Measurements from ENCODE around the gene EHD3.

EHD3 gene

DNA sequence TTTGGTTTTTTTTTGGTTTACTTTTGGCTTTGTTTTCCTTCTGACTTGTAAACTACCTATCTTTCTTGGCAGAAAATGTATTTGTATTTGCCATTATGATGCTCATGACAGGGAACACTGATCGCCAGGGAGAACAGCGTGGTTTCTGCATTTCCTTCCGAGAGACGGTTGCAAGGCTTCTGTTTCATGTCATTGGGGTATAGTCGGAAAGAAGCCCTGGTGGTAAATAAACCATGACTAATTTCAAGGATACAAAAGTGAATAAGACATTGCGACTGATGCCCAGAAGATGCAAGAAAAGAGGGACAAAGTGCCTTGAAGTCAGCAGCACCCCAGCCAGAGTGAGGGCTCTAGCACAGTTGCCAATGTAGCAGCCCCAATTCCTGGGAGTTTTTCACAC is 12.4 kb upstream of the EHD3 start:
- no peak for TF ChIP-seq CTCF (IDR thresholded peaks at IDR 0.05)

DNA sequence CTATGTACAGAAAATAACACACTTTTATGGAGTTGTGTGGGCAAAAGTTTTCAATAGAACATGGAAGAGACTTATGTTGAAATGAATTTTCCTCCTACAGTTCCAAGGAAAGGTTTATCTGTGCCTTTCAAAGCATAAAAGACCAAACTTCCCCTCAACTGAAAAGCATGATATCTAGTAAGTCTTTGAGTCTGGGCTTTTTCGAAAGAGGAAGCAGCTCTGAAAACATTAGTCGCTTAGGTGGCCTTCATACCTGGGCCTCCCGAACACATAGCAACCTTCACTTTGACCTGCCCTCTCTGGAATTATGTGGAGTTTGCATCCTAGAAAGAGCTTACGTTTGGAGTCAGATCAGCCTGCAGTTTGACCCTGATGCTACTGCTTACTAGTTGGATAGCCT is 11.9 kb upstream of the EHD3 start:
- TF ChIP-seq CTCF (IDR thresholded peaks at IDR 0.05): no peak

DNA sequence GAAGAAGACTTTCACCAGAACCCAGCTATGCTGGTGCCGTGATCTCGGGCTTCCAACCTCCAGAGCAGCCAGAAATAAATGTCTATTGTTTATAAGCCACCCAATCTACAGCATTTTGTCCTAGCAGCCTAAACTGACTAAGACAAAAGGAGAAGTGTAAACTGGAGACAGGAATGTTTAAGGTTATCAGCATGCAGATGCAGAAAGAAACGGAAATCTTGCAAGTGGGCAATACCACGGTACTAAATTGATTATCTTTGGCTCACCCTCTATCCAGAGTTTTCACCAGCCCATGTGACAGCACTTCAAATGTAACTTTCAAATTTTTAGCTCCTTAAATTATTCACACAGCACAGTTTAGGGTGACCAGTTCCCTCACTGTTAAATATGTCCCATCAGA is 10.9 kb upstream of the EHD3 start:
- no peak for TF ChIP-seq CTCF (IDR thresholded peaks at IDR 0.05)

DNA sequence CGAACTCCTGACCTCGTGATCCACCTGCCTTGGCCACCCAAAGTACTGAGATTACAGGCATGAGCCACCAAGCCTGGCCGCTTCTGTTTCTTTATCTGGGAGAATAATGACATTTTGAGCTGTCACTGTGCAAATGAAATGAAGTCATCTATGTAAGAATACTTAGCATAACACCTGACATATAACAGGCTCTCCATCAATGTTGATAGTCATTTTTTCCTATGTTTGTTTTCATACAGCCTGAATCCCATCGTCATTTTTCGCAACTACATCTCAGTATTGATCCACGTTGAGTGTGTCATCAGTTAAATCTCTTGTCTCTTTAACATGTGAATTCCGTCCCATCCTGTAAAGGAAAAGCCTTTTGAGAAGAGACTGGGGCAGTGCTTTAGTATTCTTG is 10.2 kb upstream of the EHD3 start:
- TF ChIP-seq CTCF (IDR thresholded peaks at IDR 0.05): no peak

DNA sequence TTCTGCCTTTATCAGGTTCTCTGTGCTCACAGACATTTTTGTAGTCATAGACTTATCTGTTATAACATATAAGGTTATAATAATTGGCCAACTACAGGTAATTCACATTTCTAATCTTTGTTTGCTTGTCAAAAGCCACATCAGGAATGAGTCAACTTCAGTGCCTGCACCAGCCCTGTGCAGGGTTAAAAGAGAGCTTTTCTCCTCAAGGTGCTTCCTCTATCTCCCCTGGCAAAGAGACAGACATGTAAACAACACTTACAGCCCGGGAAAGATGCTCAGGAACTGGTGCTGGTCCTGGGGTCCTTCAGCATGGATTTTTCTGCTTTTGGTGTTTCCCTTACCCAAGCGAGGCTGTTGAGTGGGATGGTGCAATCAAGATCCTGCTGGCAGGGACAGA is 7.7 kb upstream of the EHD3 start:
- no peak for TF ChIP-seq CTCF (IDR thresholded peaks at IDR 0.05)

DNA sequence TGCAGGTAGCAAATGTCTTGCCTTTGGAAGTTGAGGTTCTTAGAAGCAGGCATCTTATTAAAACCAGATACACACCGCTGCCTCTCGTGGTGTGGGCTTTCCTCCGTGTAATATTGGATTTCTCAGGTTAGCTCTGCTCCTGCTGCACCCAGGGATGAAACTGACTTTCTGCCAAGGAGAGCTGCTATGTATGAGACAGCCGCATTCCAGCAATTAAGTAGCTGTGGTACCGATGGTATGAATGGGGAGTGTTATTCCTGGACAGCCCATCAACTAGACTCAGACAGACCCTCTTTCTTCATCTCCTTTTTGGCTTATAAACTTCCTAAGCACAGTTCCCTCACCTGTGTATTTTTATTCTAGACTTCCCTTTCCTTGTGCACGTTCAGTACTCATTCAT is 6.8 kb upstream of the EHD3 start:
- no peak for TF ChIP-seq CTCF (IDR thresholded peaks at IDR 0.05)

DNA sequence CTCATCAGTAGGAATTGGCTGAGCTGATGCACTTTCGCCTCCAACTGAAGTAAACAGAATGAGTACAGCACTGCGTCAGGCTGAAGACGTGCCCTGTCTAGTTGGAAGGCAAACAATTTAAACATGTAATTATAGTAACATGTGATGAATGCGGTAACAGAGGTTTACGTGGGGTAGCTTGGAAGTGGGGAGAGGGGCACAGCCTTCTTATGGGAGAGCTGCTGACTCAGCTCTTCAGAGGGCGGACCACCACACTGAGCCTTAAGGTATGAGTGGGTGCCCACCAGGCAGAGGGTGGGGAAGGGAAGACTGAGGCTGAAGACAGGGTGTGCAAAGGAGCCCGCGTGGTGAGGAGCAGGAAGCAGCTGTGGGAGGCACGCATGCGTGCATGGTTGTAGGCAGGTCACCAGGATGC is 6.2 kb upstream of the EHD3 start:
- no peak for TF ChIP-seq CTCF (IDR thresholded peaks at IDR 0.05)

- TF ChIP-seq CTCF (IDR thresholded peaks at IDR 0.05): no peak
Observed at GRCh38 chr2:31228717-31229116, 5.2 kb upstream of the EHD3 start.

Data from LNCAP (cell line).